HUES48 (cell line): ENCODE results near the gene LSS.

Experiments used
- H3K27ac ChIP-seq: one replicate; pipeline ENCODE4 v1.7.0; 2013; ENCODE audit warnings: low read depth, low read length, inconsistent platforms
- H3K27me3 ChIP-seq: 2 replicates; pipeline ENCODE4 v1.6.1; 2013; ENCODE audit warnings: mild to moderate bottlenecking, low read length; ENCODE audit not compliant: control insufficient read depth, insufficient read depth
- H3K36me3 ChIP-seq: 2 replicates; pipeline ENCODE4 v1.6.1; 2013; ENCODE audit warnings: low read length; ENCODE audit not compliant: control insufficient read depth, insufficient read depth
- H3K4me1 ChIP-seq: 2 replicates; pipeline ENCODE4 v1.6.1; 2013; ENCODE audit warnings: mild to moderate bottlenecking, low read length; ENCODE audit not compliant: control insufficient read depth, insufficient read depth
- H3K4me3 ChIP-seq: 2 replicates; pipeline ENCODE4 v1.5.1; 2013; ENCODE audit warnings: mild to moderate bottlenecking, low read depth, low read length
- H3K9ac ChIP-seq: 2 replicates; pipeline ENCODE4 v1.6.1; 2013; ENCODE audit warnings: mild to moderate bottlenecking, low read depth, low read length, moderate library complexity
- H3K9me3 ChIP-seq: 2 replicates; pipeline ENCODE4 v1.6.1; 2013; ENCODE audit warnings: low read length; ENCODE audit not compliant: control insufficient read depth, insufficient read depth

LSS gene

GRCh38 chr21:46159841-46160656 lies 68.5 kb downstream of the LSS start:
- no peak overlapping the region for H3K9ac ChIP-seq
- no peaks in the 10 kb centered on the region for H3K4me1 ChIP-seq
- no peak overlapping the region for H3K4me3 ChIP-seq
- no peak overlapping the region for H3K27ac ChIP-seq
- no peaks in the 10 kb centered on the region for H3K27me3 ChIP-seq
- H3K36me3 ChIP-seq: no peaks in the 10 kb centered on the region; the same call in 1 of the 2 replicates
- peaks cover 5% of the 10 kb centered on the region; the same call in 1 of the 2 replicates for H3K9me3 ChIP-seq

GRCh38 chr21:46159390-46159789 lies 69.2 kb downstream of the LSS start:
- H3K9me3 ChIP-seq: peaks cover 5% of the 10 kb centered on the region; the same call in 1 of the 2 replicates
- no peaks in the 10 kb centered on the region for H3K4me1 ChIP-seq
- no peak overlapping the region for H3K4me3 ChIP-seq
- no peaks in the 10 kb centered on the region; the same call in 1 of the 2 replicates for H3K36me3 ChIP-seq
- no peak overlapping the region for H3K27ac ChIP-seq
- H3K9ac ChIP-seq: no peak overlapping the region
- H3K27me3 ChIP-seq: no peaks in the 10 kb centered on the region

DNA sequence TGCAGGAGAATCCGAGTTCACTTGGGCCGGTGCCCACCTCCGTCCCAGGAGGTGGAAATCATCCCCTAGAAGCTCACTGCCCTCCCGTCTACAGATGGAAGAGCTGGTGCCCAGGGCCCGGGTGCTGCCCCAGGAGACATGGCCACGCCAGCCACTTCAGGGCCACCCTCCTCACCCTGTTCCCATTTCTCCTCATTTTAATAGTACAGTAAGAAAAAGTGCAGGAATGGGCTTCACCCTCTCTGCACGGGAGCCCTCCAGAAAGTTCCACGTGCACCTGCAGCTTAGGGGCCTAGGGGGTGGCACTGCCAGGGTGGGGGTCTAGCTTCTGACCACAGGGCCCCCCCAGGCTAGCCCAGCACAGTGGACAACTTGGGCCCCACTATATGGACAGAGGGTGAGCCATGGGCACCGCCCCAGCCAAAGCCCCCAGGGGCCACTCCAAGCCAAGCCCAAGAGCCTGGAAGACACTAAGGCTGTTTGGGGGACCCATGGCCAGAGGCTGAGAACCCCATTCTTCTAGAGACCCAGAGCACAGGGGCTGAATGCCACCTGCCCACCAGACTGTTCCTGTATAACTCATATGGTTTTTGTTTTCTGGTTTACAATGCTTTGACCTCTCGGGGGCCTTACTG lies 69.8 kb downstream of the LSS start:
- no peak overlapping the region for H3K27ac ChIP-seq
- peaks cover 5% of the 10 kb centered on the region; the same call in 1 of the 2 replicates for H3K9me3 ChIP-seq
- H3K4me3 ChIP-seq: no peak overlapping the region
- H3K36me3 ChIP-seq: no peaks in the 10 kb centered on the region; the same call in 1 of the 2 replicates
- H3K9ac ChIP-seq: no peak overlapping the region
- no peaks in the 10 kb centered on the region for H3K4me1 ChIP-seq
- H3K27me3 ChIP-seq: no peaks in the 10 kb centered on the region

- Histone ChIP-seq H3K9me3 (peaks cover 5% of the 10 kb centered on the region; the same call in 1 of the 2 replicates), H3K36me3 (no peaks in the 10 kb centered on the region; the same call in 1 of the 2 replicates), H3K9ac (no peak overlapping the region), H3K4me3 (no peak overlapping the region), H3K27ac (no peak overlapping the region), H3K27me3 (no peaks in the 10 kb centered on the region), H3K4me1 (0 out of 2 replicates have a peak, but pooled peaks cover 2% of the 10 kb centered on the region)
Measured at GRCh38 chr21:46157987-46158451, 70.6 kb downstream of the LSS start.

GRCh38 chr21:46157396-46157986 lies 71.1 kb downstream of the LSS start:
- no peak overlapping the region for H3K9ac ChIP-seq
- no peak overlapping the region for H3K27ac ChIP-seq
- 0 out of 2 replicates have a peak, but pooled peaks cover 5% of the 10 kb centered on the region for H3K4me1 ChIP-seq
- H3K4me3 ChIP-seq: no peak overlapping the region
- H3K36me3 ChIP-seq: no peaks in the 10 kb centered on the region; the same call in 1 of the 2 replicates
- H3K27me3 ChIP-seq: no peaks in the 10 kb centered on the region
- H3K9me3 ChIP-seq: peaks cover 5% of the 10 kb centered on the region; the same call in 1 of the 2 replicates

GRCh38 chr21:46156678-46157077 lies 71.9 kb downstream of the LSS start:
- H3K4me1 ChIP-seq: 0 out of 2 replicates have a peak, but pooled peaks cover 5% of the 10 kb centered on the region
- H3K27me3 ChIP-seq: no peaks in the 10 kb centered on the region
- H3K36me3 ChIP-seq: no peaks in the 10 kb centered on the region; the same call in 1 of the 2 replicates
- H3K27ac ChIP-seq: no peak overlapping the region
- peaks cover 5% of the 10 kb centered on the region; the same call in 1 of the 2 replicates for H3K9me3 ChIP-seq
- H3K9ac ChIP-seq: no peak overlapping the region
- no peak overlapping the region for H3K4me3 ChIP-seq

DNA sequence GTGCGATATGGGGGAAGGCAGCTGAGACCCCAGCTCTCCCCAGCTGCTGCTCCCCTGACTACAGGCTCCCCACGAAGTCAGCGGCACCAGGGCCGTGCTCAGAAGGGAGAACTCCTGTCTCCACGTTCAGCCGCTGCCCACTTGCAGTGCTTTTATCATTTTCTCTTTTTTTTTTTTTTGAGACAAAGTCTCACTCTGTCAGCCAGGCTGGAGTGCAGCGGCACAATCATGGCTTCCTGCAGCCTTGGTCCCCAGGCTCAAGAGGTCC lies 72.3 kb downstream of the LSS start:
- no peak overlapping the region for H3K4me3 ChIP-seq
- H3K9me3 ChIP-seq: peaks cover 4% of the 10 kb centered on the region; the same call in 1 of the 2 replicates
- 0 out of 2 replicates have a peak, but pooled peaks cover 5% of the 10 kb centered on the region for H3K4me1 ChIP-seq
- no peak overlapping the region for H3K27ac ChIP-seq
- H3K9ac ChIP-seq: no peak overlapping the region
- no peaks in the 10 kb centered on the region; the same call in 1 of the 2 replicates for H3K36me3 ChIP-seq
- no peaks in the 10 kb centered on the region for H3K27me3 ChIP-seq

- Histone ChIP-seq H3K36me3 (no peaks in the 10 kb centered on the region; the same call in 1 of the 2 replicates), H3K27ac (no peak within 1 kb of the TSS), H3K9ac (no peak within 1 kb of the TSS), H3K4me1 (0 out of 2 replicates have a peak, but pooled peaks cover 5% of the 10 kb centered on the region), H3K9me3 (no peaks in the 10 kb centered on the region), H3K27me3 (no peaks in the 10 kb centered on the region), H3K4me3 (no peak within 1 kb of the TSS)
Measured at GRCh38 chr21:46155514-46156377, 72.8 kb downstream of the LSS start, which contains the start of gene FTCD. Gene FTCD, minus strand, starts transcription at chr21:46155579. Its CDS starts 56 bp downstream, at chr21:46155523.

GRCh38 chr21:46154955-46155513 lies 73.5 kb downstream of the LSS start:
- no peaks in the 10 kb centered on the region; the same call in 1 of the 2 replicates for H3K36me3 ChIP-seq
- H3K27ac ChIP-seq: no peak overlapping the region
- H3K4me3 ChIP-seq: no peak overlapping the region
- H3K27me3 ChIP-seq: no peaks in the 10 kb centered on the region
- 0 out of 2 replicates have a peak, but pooled peaks cover 5% of the 10 kb centered on the region for H3K4me1 ChIP-seq
- no peaks in the 10 kb centered on the region for H3K9me3 ChIP-seq
- H3K9ac ChIP-seq: no peak overlapping the region
